ENCODE measurements around the gene AEN. TPM values are rescaled to one million over a fixed set of nuclear protein-coding genes. Genes with fewer than 3 reads are reported as not detected.

The AEN gene
- total RNA-seq, 2 experiments from 2014 or later: 32.7 to 33.5 TPM

- ChIA-PET CTCF (no interaction called here), POLR2A (no interaction called here)
- H3K27me3 Mint-ChIP-seq: peaks cover 2% of the 10 kb centered on the region
- H3K4me1 Mint-ChIP-seq: peaks cover 21% of the 10 kb centered on the region
- no peaks in the 10 kb centered on the region for H3K9me3 Mint-ChIP-seq
- no peak overlapping the region for H3K27ac Mint-ChIP-seq
- H3K36me3 Mint-ChIP-seq (ENCODE audit: low read depth): peaks cover 15% of the 10 kb centered on the region
- no peak overlapping the region for H3K4me3 Mint-ChIP-seq
- no peak for DNase-seq
Measured at GRCh38 chr15:88618686-88619085, 2.5 kb upstream of the AEN start.

DNA sequence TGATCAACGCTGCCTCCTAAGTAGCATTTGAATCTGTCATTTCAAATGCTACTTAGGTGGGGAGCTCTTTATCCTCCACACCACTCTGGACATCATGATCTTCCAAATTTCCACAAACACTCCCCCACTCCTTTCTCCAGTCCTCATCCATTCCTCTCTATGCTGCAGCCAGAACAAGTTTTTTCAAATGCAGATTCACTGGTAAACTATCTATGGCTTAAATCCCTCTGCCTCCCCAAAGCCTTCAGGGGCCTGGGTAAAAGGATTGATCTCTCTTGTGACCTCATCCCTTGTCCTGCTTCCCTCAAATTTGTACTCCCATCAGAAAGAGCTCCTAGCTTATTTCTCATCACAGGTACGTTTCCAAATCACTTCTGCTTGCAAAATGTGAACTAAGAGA lies 1.3 kb upstream of the AEN start:
- POLR2A ChIA-PET: no interaction called here
- Mint-ChIP-seq H3K4me1 (peaks cover 31% of the 10 kb centered on the region), H3K27me3 (peaks cover 2% of the 10 kb centered on the region), H3K9me3 (no peaks in the 10 kb centered on the region), H3K27ac (no peak overlapping the region), H3K4me3 (no peak overlapping the region), H3K36me3 (ENCODE audit: low read depth) (peaks cover 21% of the 10 kb centered on the region)
- CTCF ChIA-PET: no interaction called here
- no peak for DNase-seq

DNA sequence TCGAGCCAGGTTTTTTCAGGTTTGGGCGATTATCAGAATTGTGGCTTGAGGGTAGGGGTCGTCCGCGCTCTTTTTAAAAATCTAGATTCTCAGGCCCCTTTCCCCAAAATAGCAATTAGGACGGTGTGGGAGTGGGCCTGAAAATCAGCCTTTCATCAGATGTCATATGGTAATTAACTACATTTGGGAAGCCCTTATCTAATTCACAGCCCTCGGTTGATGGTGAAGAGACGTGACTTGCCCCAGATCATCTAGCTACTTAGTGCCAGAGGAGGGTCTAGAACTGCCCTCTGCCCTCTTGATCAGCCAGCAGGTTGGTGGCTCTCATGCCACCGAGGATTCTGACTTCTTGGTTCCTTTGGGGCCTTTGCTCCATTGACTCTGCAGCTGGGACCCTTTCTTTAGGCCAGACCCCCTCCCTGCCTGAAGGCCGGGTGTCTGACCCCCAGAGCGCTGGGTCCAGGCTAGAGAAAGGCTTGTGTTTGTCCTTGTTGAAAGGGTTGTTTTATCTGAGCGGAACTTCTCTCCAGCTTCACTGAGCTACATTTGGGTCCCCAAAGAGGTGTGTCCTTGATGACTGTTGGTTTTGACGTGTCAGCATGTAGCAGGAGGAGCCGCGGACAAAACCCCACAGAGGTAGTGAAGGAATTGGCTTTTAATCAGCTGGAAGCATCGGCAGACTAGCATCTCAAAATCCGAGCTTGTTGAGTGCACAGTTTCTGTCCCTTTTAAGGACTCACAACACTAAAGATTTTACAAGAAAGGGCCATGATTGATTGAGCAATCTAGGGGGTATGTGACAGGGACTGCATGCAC lies 857 bp downstream of the AEN start:
- H3K4me1 Mint-ChIP-seq: peaks cover 50% of the 10 kb centered on the region
- H3K27me3 Mint-ChIP-seq: peaks cover 2% of the 10 kb centered on the region
- CTCF ChIA-PET: interaction anchor here (0.6 to 2.1 kb wide), 5 partner anchors 13 to 1267 kb away, joined by 3 to 10 read pairs (median 6); partner anchors contain the start of genes MRPL46 and MRPS11

GRCh38 chr15:88622605-88622975 lies 1.4 kb downstream of the AEN start:
- CTCF ChIA-PET: interaction anchor here (1.0 to 2.1 kb wide), 4 partner anchors 13 to 584 kb away, joined by 3 to 10 read pairs (median 6); partner anchors contain the start of genes MRPL46 and MRPS11
- POLR2A ChIA-PET: interaction anchor here (0.7 to 2.2 kb wide), 6 partner anchors 8 to 393 kb away, joined by 3 to 38 read pairs (median 8); partner anchors contain the start of genes MRPL46 and MRPS11
- Mint-ChIP-seq H3K27me3 (peaks cover under 1% of the 10 kb centered on the region), H3K36me3 (ENCODE audit: low read depth) (peaks cover 44% of the 10 kb centered on the region), H3K27ac (peak overlapping the region; percentile 91), H3K4me3 (peak overlapping the region; percentile 85), H3K9me3 (no peaks in the 10 kb centered on the region), H3K4me1 (peaks cover 56% of the 10 kb centered on the region)
- no peak for DNase-seq

More for the DNA sequence above, 857 bp downstream of the AEN start:
- DNase-seq: peak; percentile 71
- POLR2A ChIA-PET: interaction anchor here (0.7 to 2.2 kb wide), 9 partner anchors 9 to 394 kb away, joined by 3 to 38 read pairs (median 4); partner anchors contain the start of genes MRPL46 and MRPS11
- no peaks in the 10 kb centered on the region for H3K9me3 Mint-ChIP-seq
- H3K27ac Mint-ChIP-seq: peak overlapping the region; percentile 91
- peaks cover 38% of the 10 kb centered on the region for H3K36me3 Mint-ChIP-seq (ENCODE audit: low read depth)
- peak overlapping the region; percentile 85 for H3K4me3 Mint-ChIP-seq

DNA sequence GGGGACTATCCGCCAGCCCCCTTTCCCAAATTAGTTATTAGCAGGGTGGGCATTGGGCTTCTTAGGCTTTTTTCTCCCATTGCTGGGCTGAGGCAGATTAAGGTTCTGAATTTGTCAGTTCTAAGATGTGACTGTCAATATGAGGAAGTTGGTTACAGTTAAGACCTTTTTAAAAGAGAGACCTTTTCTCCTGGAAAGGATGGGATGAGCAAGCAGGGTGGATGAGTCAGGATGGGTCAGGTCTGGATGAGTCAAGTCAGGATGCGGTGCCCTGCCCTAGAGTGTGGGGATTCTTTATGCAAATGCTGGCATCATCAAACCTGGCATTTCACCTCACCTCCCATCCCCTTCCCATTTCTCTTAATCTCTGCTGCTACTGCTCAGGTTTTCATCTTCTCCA lies 1.9 kb downstream of the AEN start:
- Mint-ChIP-seq H3K4me3 (peak overlapping the region; percentile 85), H3K36me3 (ENCODE audit: low read depth) (peaks cover 48% of the 10 kb centered on the region), H3K27ac (peak overlapping the region; percentile 91), H3K4me1 (peaks cover 61% of the 10 kb centered on the region), H3K27me3 (no peaks in the 10 kb centered on the region), H3K9me3 (no peaks in the 10 kb centered on the region)
- ChIA-PET CTCF (interaction anchor here (0.8 to 3.2 kb wide), 5 partner anchors 10 to 212 kb away, joined by 4 to 29 read pairs (median 12); no protein-coding TSS in a partner anchor), POLR2A (interaction anchor here (2.0 to 6.0 kb wide), 4 partner anchors 10 to 38 kb away, joined by 7 to 95 read pairs (median 9); no protein-coding TSS in a partner anchor)
- peak; percentile 52 for DNase-seq

DNA sequence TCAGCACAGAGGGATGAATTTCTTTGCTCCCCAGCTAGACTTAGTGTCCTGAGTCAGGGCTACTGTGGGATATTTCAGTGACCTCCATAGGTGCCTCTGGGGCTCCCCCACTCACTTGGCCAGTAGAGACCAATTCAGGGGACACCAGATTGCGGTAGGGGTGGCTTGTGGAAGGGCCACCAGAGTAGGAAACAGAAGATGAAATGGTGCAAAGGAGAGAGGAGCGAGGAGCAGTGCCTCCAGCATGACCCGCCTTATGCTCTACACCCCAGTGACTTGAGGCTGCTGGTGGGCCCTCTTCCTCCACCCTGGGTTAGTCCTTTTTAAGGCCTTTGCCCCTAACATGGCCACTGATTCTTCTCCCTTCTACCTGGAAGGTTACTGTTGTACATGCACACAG lies 2.5 kb downstream of the AEN start:
- CTCF ChIA-PET: interaction anchor here (0.6 to 3.2 kb wide), 16 partner anchors 9 to 554 kb away, joined by 3 to 29 read pairs (median 5); partner anchors contain the start of gene ABHD2
- no peaks in the 10 kb centered on the region for H3K9me3 Mint-ChIP-seq
- H3K4me3 Mint-ChIP-seq: peak overlapping the region; percentile 85
- no peaks in the 10 kb centered on the region for H3K27me3 Mint-ChIP-seq
- H3K27ac Mint-ChIP-seq: peak overlapping the region; percentile 91
- no peak for DNase-seq
- POLR2A ChIA-PET: interaction anchor here (1.3 to 6.0 kb wide), 9 partner anchors 10 to 281 kb away, joined by 3 to 95 read pairs (median 7); no protein-coding TSS in a partner anchor
- peaks cover 54% of the 10 kb centered on the region for H3K36me3 Mint-ChIP-seq (ENCODE audit: low read depth)
- peaks cover 66% of the 10 kb centered on the region for H3K4me1 Mint-ChIP-seq

- CTCF ChIA-PET: interaction anchor here (0.6 to 3.2 kb wide), 34 partner anchors 9 to 707 kb away, joined by 3 to 29 read pairs (median 4); partner anchors contain the start of genes ABHD2, HAPLN3, MRPL46 and MRPS11
- DNase-seq: peak; percentile 56
- Mint-ChIP-seq H3K36me3 (ENCODE audit: low read depth) (peaks cover 61% of the 10 kb centered on the region), H3K4me1 (peaks cover 74% of the 10 kb centered on the region), H3K27ac (peak overlapping the region; percentile 91), H3K27me3 (no peaks in the 10 kb centered on the region), H3K4me3 (peak overlapping the region; percentile 85), H3K9me3 (no peaks in the 10 kb centered on the region)
- POLR2A ChIA-PET: interaction anchor here (0.8 to 6.0 kb wide), 13 partner anchors 9 to 280 kb away, joined by 3 to 95 read pairs (median 6); partner anchors contain the start of gene MRPL46
Measured at GRCh38 chr15:88624156-88624970, 3.2 kb downstream of the AEN start.

- H3K27ac Mint-ChIP-seq: peak overlapping the region; percentile 91
- CTCF ChIA-PET: interaction anchor here (0.6 to 3.2 kb wide), 32 partner anchors 8 to 707 kb away, joined by 3 to 29 read pairs (median 5); partner anchors contain the start of genes ABHD2, HAPLN3, MRPL46 and MRPS11
- peaks cover 68% of the 10 kb centered on the region for H3K36me3 Mint-ChIP-seq (ENCODE audit: low read depth)
- no peaks in the 10 kb centered on the region for H3K27me3 Mint-ChIP-seq
- no peaks in the 10 kb centered on the region for H3K9me3 Mint-ChIP-seq
- H3K4me3 Mint-ChIP-seq: peak overlapping the region; percentile 85
- POLR2A ChIA-PET: interaction anchor here (0.8 to 6.0 kb wide), 14 partner anchors 8 to 280 kb away, joined by 3 to 95 read pairs (median 6); partner anchors contain the start of genes MRPL46 and MRPS11
- peaks cover 80% of the 10 kb centered on the region for H3K4me1 Mint-ChIP-seq
- DNase-seq: no peak
Measured at GRCh38 chr15:88624971-88625490, 3.9 kb downstream of the AEN start.

- Mint-ChIP-seq H3K4me3 (peak overlapping the region; percentile 64), H3K4me1 (peaks cover 85% of the 10 kb centered on the region), H3K9me3 (no peaks in the 10 kb centered on the region), H3K27me3 (no peaks in the 10 kb centered on the region), H3K27ac (peak overlapping the region; percentile 95), H3K36me3 (ENCODE audit: low read depth) (peaks cover 77% of the 10 kb centered on the region)
- CTCF ChIA-PET: interaction anchor here (1.3 to 3.2 kb wide), 5 partner anchors 10 to 279 kb away, joined by 3 to 29 read pairs (median 8); no protein-coding TSS in a partner anchor
- no peak for DNase-seq
- POLR2A ChIA-PET: interaction anchor here (1.4 to 6.0 kb wide), 3 partner anchors 9 to 159 kb away, joined by 3 to 95 read pairs (median 14); partner anchors contain the start of genes MRPL46 and MRPS11
Measured at GRCh38 chr15:88625943-88626741, 5.0 kb downstream of the AEN start.

- ChIA-PET CTCF (interaction anchor here (0.7 to 1.3 kb wide), 3 partner anchors 8 to 61 kb away, joined by 3 read pairs; no protein-coding TSS in a partner anchor), POLR2A (interaction anchor here (0.9 to 6.0 kb wide), 4 partner anchors 8 to 277 kb away, joined by 3 to 95 read pairs (median 9); partner anchors contain the start of genes MRPL46 and MRPS11)
- H3K4me3 Mint-ChIP-seq: peak overlapping the region; percentile 64
- H3K36me3 Mint-ChIP-seq (ENCODE audit: low read depth): peaks cover 80% of the 10 kb centered on the region
- DNase-seq: peak; percentile 85
- peaks cover 95% of the 10 kb centered on the region for H3K4me1 Mint-ChIP-seq
- no peaks in the 10 kb centered on the region for H3K27me3 Mint-ChIP-seq
- H3K9me3 Mint-ChIP-seq: no peaks in the 10 kb centered on the region
- peak overlapping the region; percentile 95 for H3K27ac Mint-ChIP-seq
Measured at GRCh38 chr15:88627463-88627862, 6.3 kb downstream of the AEN start.

GRCh38 chr15:88628018-88628654 lies 7.0 kb downstream of the AEN start:
- no peaks in the 10 kb centered on the region for H3K27me3 Mint-ChIP-seq
- H3K27ac Mint-ChIP-seq: peak overlapping the region; percentile 95
- no peaks in the 10 kb centered on the region for H3K9me3 Mint-ChIP-seq
- H3K4me1 Mint-ChIP-seq: peaks cover 94% of the 10 kb centered on the region
- peak overlapping the region; percentile 64 for H3K4me3 Mint-ChIP-seq
- CTCF ChIA-PET: interaction anchor here (0.6 to 0.7 kb wide), 3 partner anchors 7 to 501 kb away, joined by 3 to 4 read pairs (median 3); no protein-coding TSS in a partner anchor
- POLR2A ChIA-PET: interaction anchor here (1.2 to 6.0 kb wide), 5 partner anchors 7 to 277 kb away, joined by 3 to 95 read pairs (median 4); partner anchors contain the start of genes MRPL46 and MRPS11
- H3K36me3 Mint-ChIP-seq (ENCODE audit: low read depth): peaks cover 83% of the 10 kb centered on the region
- no peak for DNase-seq

Measured in activated CD4-positive, alpha-beta memory T cell treated with anti-CD3 and anti-CD28 coated beads, Interleukin-2, amount 10 ng/mL, durations not matched to agents 7 days and 5 days (primary cell).